HG02973 (cell line): Measurements from ENCODE around the gene WIPF2.

Experiments
- ATAC-seq: cut with Tn5 transposase; IDR thresholded peaks from one replicate; pipeline ENCODE4 v1.9.1; 2021; ENCODE audit warnings: moderate library complexity; ENCODE audit not compliant: unreplicated experiment

The WIPF2 gene

GRCh38 chr17:40325156-40326013 lies 106.3 kb downstream of the WIPF2 start:
- ATAC-seq, result no peak

GRCh38 chr17:40326014-40326831 lies 107.1 kb downstream of the WIPF2 start:
- no peak for ATAC-seq

- no peak for ATAC-seq
These were observed 107.7 kb downstream of the WIPF2 start for GRCh38 chr17:40326832-40327199.

GRCh38 chr17:40327244-40327729 lies 108.2 kb downstream of the WIPF2 start:
- ATAC-seq, result no peak

GRCh38 chr17:40327735-40328385 lies 108.8 kb downstream of the WIPF2 start:
- ATAC-seq, result no peak

GRCh38 chr17:40328386-40328766 lies 109.3 kb downstream of the WIPF2 start:
- no peak for ATAC-seq

- ATAC-seq, result no peak
These were observed 111.0 kb downstream of the WIPF2 start for GRCh38 chr17:40329839-40330794.

- no peak for ATAC-seq
These were observed 111.9 kb downstream of the WIPF2 start for GRCh38 chr17:40330850-40331470.

GRCh38 chr17:40331743-40332641 lies 112.9 kb downstream of the WIPF2 start:
- ATAC-seq, result no peak
